Fibroblast of pulmonary artery (primary cell): ENCODE results near the gene NLK.

ENCODE experiments used
- DNase-seq: peaks from one replicate; pipeline ENCODE4 v3.0.0-alpha.2; 2010; ENCODE audit warnings: low read depth
- H3K4me3 ChIP-seq: replicated peaks from 2 replicates; pipeline ENCODE4 v1.5.1; 2011; ENCODE audit warnings: low read depth, mild to moderate bottlenecking, control low read depth, low read length, moderate library complexity
- CTCF ChIP-seq: IDR thresholded peaks from 2 replicates; pipeline ENCODE4 v1.5.1; 2011; ENCODE audit warnings: mild to moderate bottlenecking, control low read depth, low read length, inconsistent platforms; ENCODE audit errors: missing control alignments

Gene NLK

DNA sequence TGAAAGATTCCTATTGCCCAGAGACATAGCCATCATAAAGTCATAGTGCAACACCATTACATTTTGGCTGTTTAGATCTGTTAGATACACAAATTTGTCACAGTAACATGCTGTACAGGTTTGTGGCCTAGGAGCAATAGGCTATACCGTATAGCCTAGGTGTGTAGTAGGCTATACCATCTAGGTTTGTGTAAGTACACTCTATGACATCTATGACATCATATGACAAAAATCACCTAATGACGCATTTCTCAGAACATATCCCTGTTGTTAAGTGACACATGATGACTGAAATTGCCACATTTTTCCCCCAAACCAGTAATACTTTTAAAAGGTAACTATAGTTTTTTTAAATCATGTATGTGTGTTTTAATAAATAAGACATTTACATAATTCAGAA lies 43.3 kb downstream of the NLK start:
- DNase-seq, result no peak
- no peak for TF ChIP-seq CTCF
- H3K4me3 ChIP-seq, result no peak overlapping the region

DNA sequence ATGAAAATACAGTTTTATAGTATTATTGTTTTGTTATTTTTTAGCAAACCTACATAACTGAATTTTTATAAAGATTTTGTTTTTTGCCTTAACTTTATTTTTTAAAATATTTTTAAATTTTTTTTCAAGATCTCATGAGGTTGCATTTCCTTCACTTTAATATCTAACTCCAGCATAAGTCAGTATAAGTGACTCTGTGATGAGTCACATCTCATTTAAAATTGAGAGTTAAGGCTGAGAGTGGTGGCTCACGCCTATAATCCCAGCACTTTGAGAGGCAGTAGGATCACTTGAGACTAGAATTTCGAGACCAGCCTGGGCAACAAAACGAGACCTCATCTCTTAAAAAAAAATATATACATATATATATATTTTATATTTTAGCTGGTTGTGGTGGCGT lies 44.0 kb downstream of the NLK start:
- DNase-seq, result peak; percentile 14
- no peak for TF ChIP-seq CTCF
- H3K4me3 ChIP-seq, result no peak overlapping the region

GRCh38 chr17:28087743-28088142 lies 45.3 kb downstream of the NLK start:
- H3K4me3 ChIP-seq, result no peak overlapping the region
- DNase-seq, result no peak
- no peak for TF ChIP-seq CTCF

DNA sequence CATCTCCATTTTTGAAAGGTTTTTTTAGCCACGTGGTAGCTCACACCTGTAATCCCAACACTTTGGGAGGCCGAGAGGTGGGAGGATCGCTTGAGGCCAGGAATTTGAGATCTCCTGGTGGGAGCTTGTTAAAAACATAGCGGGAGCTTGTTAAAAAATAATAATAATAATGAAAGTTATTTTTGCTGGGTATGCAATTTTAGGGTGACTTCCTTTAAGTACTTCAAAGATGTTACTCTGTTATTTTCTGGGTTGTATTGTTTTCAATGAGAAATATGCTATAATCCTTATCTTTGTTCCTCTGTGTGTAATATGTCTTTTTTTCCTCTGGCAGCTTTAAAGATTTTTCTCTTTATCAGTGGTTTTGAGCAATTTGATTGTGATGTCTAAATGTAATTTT lies 48.1 kb downstream of the NLK start:
- H3K4me3 ChIP-seq, result no peak overlapping the region
- no peak for DNase-seq
- TF ChIP-seq CTCF, result no peak

GRCh38 chr17:28092088-28092487 lies 49.6 kb downstream of the NLK start:
- no peak for DNase-seq
- no peak overlapping the region for H3K4me3 ChIP-seq
- TF ChIP-seq CTCF, result no peak

GRCh38 chr17:28093999-28094716 lies 51.7 kb downstream of the NLK start:
- no peak for TF ChIP-seq CTCF
- DNase-seq, result no peak
- H3K4me3 ChIP-seq, result no peak overlapping the region

- DNase-seq, result no peak
- no peak overlapping the region for H3K4me3 ChIP-seq
- TF ChIP-seq CTCF, result no peak
Measured at GRCh38 chr17:28096756-28097155, 54.3 kb downstream of the NLK start.
